Body of pancreas (tissue), 4 donors: ENCODE data around the gene COL4A2.

Experiments used
- POLR2A ChIP-seq, 3 donors: fragments of 450-650 bp; IDR thresholded peaks; one replicate each; pipeline ENCODE4 v1.6.1; 2016; ENCODE audit warnings: antibody characterized with exemption in 3 of 3, mild to moderate bottlenecking in 2 of 3
- TF ChIP-seq, protein P1 (sequence below), 7 experiments: fragments of 450-650 bp in 4 of 7; fragments of 200-600 bp in 3 of 7; sonication (generic) in 3 of 7; IDR thresholded peaks; one replicate each; pipeline ENCODE4 v1.5.1; 2016 to 2019; ENCODE audit warnings: antibody characterized with exemption in 7 of 7

DNA sequence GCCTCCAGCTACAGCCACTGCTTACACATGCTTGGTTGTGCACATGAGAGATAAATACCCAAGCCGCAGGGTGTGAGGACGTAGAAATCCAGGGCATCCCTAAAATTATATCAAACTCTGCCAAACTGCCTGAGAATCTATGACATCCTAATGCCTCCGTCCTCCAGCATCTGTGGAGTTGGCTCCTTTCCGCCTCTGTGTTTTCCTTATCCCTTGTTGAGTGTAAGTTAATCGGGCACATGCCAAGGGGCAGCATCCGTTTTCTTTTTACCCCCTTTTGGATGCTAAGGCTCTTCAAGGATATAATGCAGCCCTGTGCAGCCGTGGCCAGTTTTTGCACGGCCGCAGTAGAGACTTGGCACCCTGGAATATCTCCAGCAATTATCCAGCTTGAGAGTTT is 66.5 kb downstream of the COL4A2 start:
- TF ChIP-seq, protein P1, sequence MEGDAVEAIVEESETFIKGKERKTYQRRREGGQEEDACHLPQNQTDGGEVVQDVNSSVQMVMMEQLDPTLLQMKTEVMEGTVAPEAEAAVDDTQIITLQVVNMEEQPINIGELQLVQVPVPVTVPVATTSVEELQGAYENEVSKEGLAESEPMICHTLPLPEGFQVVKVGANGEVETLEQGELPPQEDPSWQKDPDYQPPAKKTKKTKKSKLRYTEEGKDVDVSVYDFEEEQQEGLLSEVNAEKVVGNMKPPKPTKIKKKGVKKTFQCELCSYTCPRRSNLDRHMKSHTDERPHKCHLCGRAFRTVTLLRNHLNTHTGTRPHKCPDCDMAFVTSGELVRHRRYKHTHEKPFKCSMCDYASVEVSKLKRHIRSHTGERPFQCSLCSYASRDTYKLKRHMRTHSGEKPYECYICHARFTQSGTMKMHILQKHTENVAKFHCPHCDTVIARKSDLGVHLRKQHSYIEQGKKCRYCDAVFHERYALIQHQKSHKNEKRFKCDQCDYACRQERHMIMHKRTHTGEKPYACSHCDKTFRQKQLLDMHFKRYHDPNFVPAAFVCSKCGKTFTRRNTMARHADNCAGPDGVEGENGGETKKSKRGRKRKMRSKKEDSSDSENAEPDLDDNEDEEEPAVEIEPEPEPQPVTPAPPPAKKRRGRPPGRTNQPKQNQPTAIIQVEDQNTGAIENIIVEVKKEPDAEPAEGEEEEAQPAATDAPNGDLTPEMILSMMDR (IDR thresholded peaks at IDR 0.05): no peak
- TF ChIP-seq POLR2A (IDR thresholded peaks at IDR 0.05): no peak
